Vagina (tissue), 2 donors: ENCODE measurements around the gene LRWD1.

Experiments used
- CTCF ChIP-seq, 3 experiments: fragments of 450-650 bp in 2 of 3; fragments of 200-600 bp in 1 of 3; sonication (generic) in 1 of 3; IDR thresholded peaks; one replicate each; pipeline ENCODE4 v1.5.1; 2017 to 2019; ENCODE audit warnings: antibody characterized with exemption in 3 of 3, mild to moderate bottlenecking in 2 of 3, moderate library complexity in 2 of 3
- POLR2A ChIP-seq, 2 donors: fragments of 450-650 bp; IDR thresholded peaks; one replicate each; pipeline ENCODE4 v1.6.1; 2017; ENCODE audit warnings: antibody characterized with exemption in 2 of 2, mild to moderate bottlenecking in 2 of 2, moderate library complexity in 2 of 2
- POLR2AphosphoS5 ChIP-seq, 2 donors: sonication (generic); formaldehyde crosslinking; IDR thresholded peaks; one replicate each; pipeline ENCODE4 v1.9.0; 2017; ENCODE audit warnings: antibody characterized with exemption in 2 of 2, mild to moderate bottlenecking in 2 of 2, low read depth in 1 of 2; ENCODE audit not compliant: insufficient read depth in 1 of 2

- no peak for TF ChIP-seq CTCF (IDR thresholded peaks at IDR 0.05)
- no peak for TF ChIP-seq POLR2AphosphoS5 (IDR thresholded peaks at IDR 0.05; ENCODE audit: insufficient read depth in 1 of 2, low read depth in 1 of 2)
- no peak for TF ChIP-seq POLR2A (IDR thresholded peaks at IDR 0.05)
Measured at GRCh38 chr7:102468478-102469350, 3.9 kb downstream of the LRWD1 start.
